Choroid plexus epithelial cell (primary cell): ENCODE results near the gene MICALL2.

Experiments
- DNase-seq: peaks from one replicate; pipeline ENCODE4 v3.0.0-alpha.2; 2010; ENCODE audit warnings: low read depth
- H3K4me3 ChIP-seq: 2 replicates; pipeline ENCODE4 v1.5.1; 2011; ENCODE audit warnings: low read depth, mild to moderate bottlenecking, control low read depth, low read length, moderate library complexity
- CTCF ChIP-seq: conservative IDR thresholded peaks from 2 replicates; pipeline ENCODE4 v1.5.1; 2011; ENCODE audit warnings: low read depth, mild to moderate bottlenecking, control low read depth, inconsistent platforms, low read length, moderate library complexity

Gene MICALL2

GRCh38 chr7:1492221-1492620 is 33.0 kb upstream of the MICALL2 start:
- H3K4me3 ChIP-seq, result no peak overlapping the region
- TF ChIP-seq CTCF, result no peak
- DNase-seq, result no peak

- no peak overlapping the region for H3K4me3 ChIP-seq
- DNase-seq, result no peak
- no peak for TF ChIP-seq CTCF
Measured at GRCh38 chr7:1490837-1491236, 31.6 kb upstream of the MICALL2 start.

GRCh38 chr7:1489336-1489735 is 30.1 kb upstream of the MICALL2 start:
- no peak for DNase-seq
- TF ChIP-seq CTCF, result no peak
- H3K4me3 ChIP-seq, result no peak overlapping the region

GRCh38 chr7:1488016-1488415 is 28.7 kb upstream of the MICALL2 start:
- H3K4me3 ChIP-seq, result no peak overlapping the region
- no peak for TF ChIP-seq CTCF
- no peak for DNase-seq

GRCh38 chr7:1487466-1487865 is 28.2 kb upstream of the MICALL2 start:
- H3K4me3 ChIP-seq, result no peak overlapping the region
- no peak for TF ChIP-seq CTCF
- no peak for DNase-seq

GRCh38 chr7:1486571-1486970 is 27.3 kb upstream of the MICALL2 start:
- H3K4me3 ChIP-seq, result no peak overlapping the region
- no peak for DNase-seq
- TF ChIP-seq CTCF, result no peak

- TF ChIP-seq CTCF, result no peak
- DNase-seq, result no peak
- no peak overlapping the region for H3K4me3 ChIP-seq
Measured at GRCh38 chr7:1485156-1485555, 25.9 kb upstream of the MICALL2 start.
